A549 (cell line): ENCODE data around the gene CPEB4. TPM values are rescaled to one million over a fixed set of nuclear protein-coding genes. Genes with fewer than 3 reads are reported as not detected.

ENCODE experiments used
- ATAC-seq, 2 experiments: fragments of 200-7000 bp in 1 of 2; fragments of >200 bp in 1 of 2; cut with Nextera tagmentation in 1 of 2; cut with Tn5 transposase in 1 of 2; 3 replicates each; pipeline versions ENCODE4 v1.8.0 to v1.9.1; 2018 to 2020; ENCODE audit warnings: mild to moderate bottlenecking in 1 of 2, moderate library complexity in 1 of 2
- CTCF ChIA-PET: fragments of 300-600 bp; sonication (Branson Sonifier 250); formaldehyde crosslinking; extraction: SDS; loops from one replicate; lab custom pipeline; 2021; ENCODE audit warnings: antibody characterized with exemption, inconsistent platforms; lab: Yijun Ruan, JAX
- POLR2A ChIA-PET: fragments of 350-600 bp; formaldehyde crosslinking; extraction: SDS; loops from one replicate; lab custom pipeline; 2021; ENCODE audit warnings: antibody characterized with exemption, inconsistent platforms; lab: Yijun Ruan, JAX
- DNase-seq, 2 experiments: peaks; one replicate each; pipeline versions ENCODE4 v3.0.0 to v3.0.0-alpha.2; 2011 to 2016; ENCODE audit warnings: low read depth in 1 of 2, low spot score in 1 of 2
- FAIRE-seq: peaks from 2 replicates; lab custom pipeline; 2011; peaks lifted over from hg19 to GRCh38; lab: Jason Lieb, UNC
- H3K27ac ChIP-seq, 2 experiments: fragments of >200 bp; sonication (Bioruptor Twin); formaldehyde crosslinking; 3 replicates each; pipeline ENCODE4 v1.5.1; 2016 to 2017
- H3K4me1 ChIP-seq: fragments of >200 bp; sonication (Bioruptor Twin); formaldehyde crosslinking; 3 replicates; pipeline ENCODE4 v1.6.1; 2016
- H3K4me2 ChIP-seq: fragments of >200 bp; sonication (Bioruptor Twin); formaldehyde crosslinking; 3 replicates; pipeline ENCODE4 v1.6.1; 2016
- H3K4me3 ChIP-seq: fragments of >200 bp; sonication (Bioruptor Twin); formaldehyde crosslinking; 3 replicates; pipeline ENCODE4 v1.5.1; 2016
- H3K9me3 ChIP-seq: fragments of >200 bp; sonication (Bioruptor Twin); formaldehyde crosslinking; 3 replicates; pipeline ENCODE4 v1.6.1; 2016
- BHLHE40 ChIP-seq: IDR thresholded peaks from 2 replicates; pipeline ENCODE4 v1.6.1; 2012; ENCODE audit warnings: low read depth, low read length, inconsistent platforms
- CBX2 ChIP-seq: fragments of 200-600 bp; sonication (generic); IDR thresholded peaks from 2 replicates; pipeline ENCODE4 v1.6.1; 2016; ENCODE audit warnings: low read depth, mild to moderate bottlenecking, borderline replicate concordance
- CBX8 ChIP-seq: fragments of 200-600 bp; sonication (generic); IDR thresholded peaks from 2 replicates; pipeline ENCODE4 v1.6.1; 2016
- CEBPB ChIP-seq, 2 experiments: fragments of >200 bp in 1 of 2; sonication (Bioruptor Twin) in 1 of 2; formaldehyde crosslinking in 1 of 2; IDR thresholded peaks; 2 replicates each; pipeline ENCODE4 v1.6.1; 2012 to 2016
- CHD2 ChIP-seq: fragments of 150-350 bp; IDR thresholded peaks from 2 replicates; pipeline ENCODE4 v1.6.1; 2014; ENCODE audit warnings: low read length; ENCODE audit not compliant: partially characterized antibody
- EHF ChIP-seq: fragments of 250-450 bp; sonication (Bioruptor Pico); IDR thresholded peaks from 2 replicates; pipeline ENCODE4 v1.5.0; 2020; ENCODE audit warnings: mild to moderate bottlenecking
- FOSB ChIP-seq: fragments of 250-450 bp; sonication (Bioruptor Pico); IDR thresholded peaks from 2 replicates; pipeline ENCODE4 v1.5.0; 2020; ENCODE audit warnings: mild to moderate bottlenecking, moderate library complexity
- FOSL2 ChIP-seq, 2 experiments: fragments of 450-650 bp in 1 of 2; fragments of >200 bp in 1 of 2; sonication (Bioruptor Twin) in 1 of 2; formaldehyde crosslinking; IDR thresholded peaks; 2 replicates each; pipeline versions ENCODE4 v1.5.0 to v1.6.1; 2016 to 2020; ENCODE audit warnings: mild to moderate bottlenecking in 1 of 2, moderate library complexity in 1 of 2
- FOXS1 ChIP-seq: fragments of 250-450 bp; sonication (Bioruptor Pico); IDR thresholded peaks from 2 replicates; pipeline ENCODE4 v1.5.0; 2020; ENCODE audit warnings: mild to moderate bottlenecking, moderate library complexity
- HES2 ChIP-seq: fragments of >200 bp; sonication (Bioruptor Twin); formaldehyde crosslinking; IDR thresholded peaks from 2 replicates; pipeline ENCODE4 v1.6.1; 2016
- HMGXB4 ChIP-seq: fragments of 250-450 bp; sonication (Bioruptor Pico); IDR thresholded peaks from 2 replicates; pipeline ENCODE4 v1.5.0; 2021; ENCODE audit warnings: mild to moderate bottlenecking, moderate library complexity, borderline replicate concordance
- HOXA7 ChIP-seq: fragments of 250-450 bp; sonication (Bioruptor Pico); IDR thresholded peaks from 2 replicates; pipeline ENCODE4 v1.5.0; 2020; ENCODE audit warnings: mild to moderate bottlenecking, moderate library complexity
- JUNB ChIP-seq: fragments of >200 bp; sonication (Bioruptor Twin); formaldehyde crosslinking; IDR thresholded peaks from 2 replicates; pipeline ENCODE4 v1.6.1; 2016
- KDM1A ChIP-seq: fragments of 200-600 bp; sonication (generic); IDR thresholded peaks from 2 replicates; pipeline ENCODE4 v1.6.1; 2016; ENCODE audit warnings: low read depth, mild to moderate bottlenecking
- MAZ ChIP-seq: fragments of 150-350 bp; IDR thresholded peaks from 2 replicates; pipeline ENCODE4 v1.6.1; 2014; ENCODE audit warnings: antibody characterized with exemption, low read depth, low read length, borderline replicate concordance
- NPAS2 ChIP-seq: fragments of 250-450 bp; sonication (Bioruptor Pico); IDR thresholded peaks from 2 replicates; pipeline ENCODE4 v1.8.0; 2022; ENCODE audit warnings: mild to moderate bottlenecking, moderate library complexity, borderline replicate concordance
- NR3C1 ChIP-seq: fragments of >200 bp; sonication (Bioruptor Twin); formaldehyde crosslinking; IDR thresholded peaks from 3 replicates; pipeline ENCODE4 v1.6.1; 2017
- POLR2A ChIP-seq: IDR thresholded peaks from 2 replicates; pipeline ENCODE4 v1.6.1; 2012; ENCODE audit warnings: mild to moderate bottlenecking, low read length
- RCOR1 ChIP-seq: fragments of 150-350 bp; IDR thresholded peaks from 2 replicates; pipeline ENCODE4 v1.6.1; 2014; ENCODE audit warnings: antibody characterized with exemption, low read length, low read depth
- RFX5 ChIP-seq: fragments of 450-650 bp; IDR thresholded peaks from 2 replicates; pipeline ENCODE4 v1.7.1; 2014; ENCODE audit warnings: antibody characterized with exemption, mild to moderate bottlenecking, moderate library complexity
- TFCP2L1 ChIP-seq: fragments of 250-450 bp; sonication (Bioruptor Pico); IDR thresholded peaks from 2 replicates; pipeline ENCODE4 v1.5.0; 2021; ENCODE audit warnings: mild to moderate bottlenecking
- ZC3H11A ChIP-seq: fragments of 450-650 bp; IDR thresholded peaks from 2 replicates; pipeline ENCODE4 v1.6.1; 2014; ENCODE audit warnings: antibody characterized with exemption, mild to moderate bottlenecking
- WGBS: methylation state at CpG from one replicate; pipeline ENCODE4 v1.1.6; 2017; ENCODE audit errors: missing lambda C conversion rate; 5-methylcytosine and 5-hydroxymethylcytosine counted together
- polyA plus RNA-seq, 4 experiments: library from polyadenylated mRNA; depleted of rRNA in 3 of 4; stranded (reverse); fragments of >200 nt; fragmentation: RNase III in 1 of 4; extraction: RNeasy Plus Mini Kit Qiagen cat#74134 plus additional on column Dnase treatment in 1 of 4; gene quantifications; 2 replicates in 3 of 4; 3 replicates in 1 of 4; pipeline ENCODE4 v1.2.3, GENCODE V29; 2011 to 2017

The CPEB4 gene
- polyA plus RNA-seq, 2 of the 4 experiments (the other 2 are of a cell fraction): 11.4 to 50.0 TPM

GRCh38 chr5:173880306-173880985, 7.7 kb upstream of the CPEB4 start:
- ChIA-PET CTCF (interaction anchor here (0.7 to 1.2 kb wide), 3 partner anchors 30 to 45 kb away, joined by 3 read pairs; no protein-coding TSS in a partner anchor), POLR2A (interaction anchor here (1.4 kb wide), 1 partner anchor 8 kb away, joined by 4 read pairs; the partner anchor contains the start of gene CPEB4)
- H3K27ac ChIP-seq: peak overlapping the region in 1 of 2 experiments; percentile 13; a peak in 3 of 6 replicates
- 75% methylated on average over 5 of the region's 5 CpGs for WGBS
- H3K4me2 ChIP-seq: no peak overlapping the region
- FAIRE-seq (no peak), DNase-seq (peak in 1 of 2 experiments; percentile 33), ATAC-seq (peak; percentile 34 to 55; a peak in 4 of 6 replicates)
- TF ChIP-seq CEBPB (IDR thresholded peaks at IDR 0.05): no peak
- TF ChIP-seq NR3C1: no peak
- TF ChIP-seq CBX2: no peak
- TF ChIP-seq TFCP2L1: no peak
- TF ChIP-seq BHLHE40: no peak
- TF ChIP-seq CHD2: no peak
- TF ChIP-seq FOXS1: no peak
- TF ChIP-seq RFX5: no peak
- no peak for TF ChIP-seq FOSL2 (IDR thresholded peaks at IDR 0.05)
- TF ChIP-seq FOSL2 (CRISPR knock-in tag; IDR thresholded peaks at IDR 0.05): no peak
- TF ChIP-seq RCOR1: no peak
- no peak for TF ChIP-seq FOSB (CRISPR knock-in tag)
- TF ChIP-seq HMGXB4: no peak
- no peak for TF ChIP-seq CBX8
- no peak for TF ChIP-seq HOXA7 (CRISPR knock-in tag)
- no peak for TF ChIP-seq HES2
- no peak for TF ChIP-seq JUNB
- TF ChIP-seq KDM1A: no peak
- H3K4me1 ChIP-seq: peaks cover 32% of the 10 kb centered on the region
- H3K9me3 ChIP-seq: peaks cover 6% of the 10 kb centered on the region; the same call in 2 of the 3 replicates
- no peak overlapping the region for H3K4me3 ChIP-seq

GRCh38 chr5:173881811-173882575, 6.2 kb upstream of the CPEB4 start:
- no peak overlapping the region for H3K4me3 ChIP-seq
- peaks cover 6% of the 10 kb centered on the region; the same call in 2 of the 3 replicates for H3K9me3 ChIP-seq
- no peak for TF ChIP-seq ZC3H11A
- no peak for TF ChIP-seq MAZ
- no peak for TF ChIP-seq NPAS2
- TF ChIP-seq POLR2A: no peak
- TF ChIP-seq CBX2: no peak
- TF ChIP-seq, all 56 proteins: peak for 0
- FAIRE-seq (no peak), DNase-seq (no peak), ATAC-seq (no peak)
- Histone ChIP-seq H3K4me2 (no peak overlapping the region), H3K4me1 (peaks cover 32% of the 10 kb centered on the region), H3K27ac (peak overlapping the region in 1 of 2 experiments; percentile 19; a peak in 1 of 6 replicates)
- CTCF ChIA-PET: interaction anchor here (2.0 kb wide), 1 partner anchor 43 kb away, joined by 4 read pairs; no protein-coding TSS in a partner anchor
- POLR2A ChIA-PET: no interaction called here
- 70% methylated on average over 6 of the region's 6 CpGs for whole genome bisulfite sequencing

GRCh38 chr5:173882632-173883031, 5.5 kb upstream of the CPEB4 start:
- DNase-seq (no peak), FAIRE-seq (no peak), ATAC-seq (no peak)
- Histone ChIP-seq H3K4me2 (no peak overlapping the region), H3K9me3 (peaks cover 6% of the 10 kb centered on the region; the same call in 2 of the 3 replicates), H3K27ac (no peak overlapping the region; a peak in 1 of 6 replicates), H3K4me1 (peaks cover 35% of the 10 kb centered on the region), H3K4me3 (no peak overlapping the region)
- CTCF ChIA-PET: interaction anchor here (2.0 kb wide), 1 partner anchor 43 kb away, joined by 4 read pairs; no protein-coding TSS in a partner anchor
- POLR2A ChIA-PET: no interaction called here
- TF ChIP-seq EHF (CRISPR knock-in tag) (no peak), FOSL2 (IDR thresholded peaks at IDR 0.05) (no peak), FOSL2 (CRISPR knock-in tag; IDR thresholded peaks at IDR 0.05) (peak; percentile 51; the same call in 1 of the 2 replicates)
